ENCODE results near the gene ATP6V0C.

The ATP6V0C gene

DNA sequence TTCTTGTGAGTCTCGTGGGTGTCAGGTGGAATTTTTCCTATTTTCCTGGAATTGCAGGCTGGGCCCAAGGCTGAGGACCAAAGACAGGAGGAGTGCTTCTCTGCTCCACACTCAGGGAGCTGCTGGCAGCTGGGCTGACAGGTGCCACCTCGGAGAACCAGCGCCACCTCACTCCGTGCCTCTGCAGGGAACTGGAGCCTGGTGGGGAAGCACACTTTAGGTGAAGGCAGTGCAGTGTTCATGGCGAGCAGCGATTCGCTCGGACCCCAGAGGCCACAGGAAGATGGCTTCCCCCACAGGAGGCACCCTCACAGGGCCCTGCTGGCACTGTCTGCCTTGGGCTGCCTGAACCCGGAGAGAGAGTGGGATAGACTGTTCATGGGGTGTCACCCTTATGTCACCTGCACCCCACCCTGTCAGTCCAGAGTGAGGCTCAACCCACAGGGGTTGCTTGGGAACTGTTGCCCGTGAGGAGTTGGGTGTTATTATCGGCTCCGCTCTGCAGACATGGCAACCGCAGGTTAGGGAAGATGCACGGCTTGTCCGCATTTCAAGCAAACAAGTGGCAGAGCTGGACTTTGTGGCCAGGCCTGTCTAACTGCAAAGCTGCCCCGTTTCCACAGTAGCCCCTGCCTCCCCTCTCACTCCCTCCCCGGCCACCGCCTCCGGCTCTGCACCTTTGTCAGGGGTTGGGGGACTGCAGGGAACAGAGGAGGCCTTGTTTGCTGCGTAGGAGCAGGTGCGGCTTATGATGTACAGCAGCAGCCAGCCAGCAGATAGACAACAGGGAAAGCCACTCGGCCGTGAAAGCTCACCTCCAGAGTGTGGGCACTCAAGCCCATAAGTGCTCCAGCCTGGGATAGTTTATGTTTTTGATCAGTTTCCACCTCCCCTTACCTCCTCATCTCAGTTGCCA lies 23.3 kb upstream of the ATP6V0C start:
- DNase-seq (ENCODE audit: low spot score), result no peak

DNA sequence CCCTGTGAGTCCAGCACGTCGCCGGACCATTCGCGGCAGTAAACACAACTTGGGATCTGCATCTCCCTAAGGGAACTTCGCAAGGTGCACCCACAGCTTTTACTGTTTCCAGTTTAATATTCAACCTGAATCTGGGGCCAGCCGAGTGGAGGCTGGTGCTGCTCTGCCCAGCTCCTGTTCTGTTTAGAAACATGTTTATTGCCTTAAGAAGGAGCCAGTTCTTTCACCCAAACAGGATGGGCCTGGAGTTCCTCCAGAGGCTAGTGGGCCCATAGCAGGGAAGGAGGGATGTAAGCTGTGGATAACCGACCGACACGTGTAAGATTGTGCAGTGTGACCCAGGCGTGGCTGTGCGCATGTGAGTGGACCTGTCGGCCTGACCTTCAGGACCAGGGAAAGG lies 21.5 kb upstream of the ATP6V0C start:
- DNase-seq (ENCODE audit: low spot score), result no peak

DNA sequence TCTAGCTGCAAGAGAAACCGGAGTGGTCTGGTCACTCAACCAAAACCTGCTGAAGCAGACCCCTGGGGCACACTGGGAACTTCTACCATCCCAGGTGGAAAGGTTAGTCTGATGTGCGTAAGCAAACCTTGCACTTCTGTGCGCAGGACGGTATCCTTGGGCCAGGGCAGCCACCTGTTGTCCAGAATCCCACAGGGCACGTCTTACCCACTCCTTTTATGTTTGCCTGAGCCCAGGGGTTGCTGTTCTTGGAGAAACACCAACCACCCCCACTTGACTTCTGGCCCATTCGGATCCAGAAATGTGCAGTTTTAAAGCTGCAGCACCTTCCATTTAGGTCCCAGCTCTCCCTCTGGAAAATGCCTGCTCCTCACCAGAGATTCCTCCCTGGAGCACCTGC lies 20.1 kb upstream of the ATP6V0C start:
- DNase-seq (ENCODE audit: low spot score), result no peak

DNA sequence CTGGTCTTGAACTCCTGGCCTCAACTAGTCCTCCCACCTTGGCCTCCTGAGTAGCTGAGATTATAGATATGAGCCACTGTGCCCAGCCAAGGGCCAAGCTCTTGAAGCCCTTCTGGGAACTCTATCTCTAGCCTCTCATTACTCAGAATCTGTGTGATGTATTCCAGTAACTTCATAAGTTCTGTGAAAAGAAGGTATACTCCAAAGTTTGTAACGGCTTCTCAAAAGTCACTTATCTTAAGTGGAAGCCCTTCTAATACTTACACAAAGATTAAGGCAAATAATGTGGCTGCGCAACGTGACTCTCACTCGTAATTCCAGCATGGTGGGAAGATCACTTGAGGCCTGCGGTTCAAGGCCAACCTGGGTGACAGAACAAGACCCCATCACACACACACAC lies 19.1 kb upstream of the ATP6V0C start:
- DNase-seq (ENCODE audit: low spot score), result no peak

DNA sequence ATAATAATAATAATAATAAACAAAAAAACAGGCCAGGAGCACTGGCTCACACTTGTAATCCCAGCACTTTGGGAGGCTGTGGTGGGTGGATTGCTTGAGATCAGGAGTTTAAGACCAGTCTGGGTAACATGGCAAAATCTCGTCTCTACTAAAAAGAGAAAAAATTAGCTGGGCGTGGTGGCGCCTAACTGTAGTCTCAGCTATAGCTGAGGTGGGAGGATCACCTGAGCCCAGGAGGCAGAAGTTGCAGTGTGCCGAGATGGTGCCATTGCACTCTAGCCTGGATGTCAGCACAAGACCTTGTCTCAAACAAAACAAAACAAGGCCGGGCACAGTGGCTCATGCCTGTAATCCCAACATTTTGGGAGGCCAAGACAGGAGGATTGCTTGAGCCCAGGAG lies 18.7 kb upstream of the ATP6V0C start:
- no peak for DNase-seq (ENCODE audit: low spot score)

DNA sequence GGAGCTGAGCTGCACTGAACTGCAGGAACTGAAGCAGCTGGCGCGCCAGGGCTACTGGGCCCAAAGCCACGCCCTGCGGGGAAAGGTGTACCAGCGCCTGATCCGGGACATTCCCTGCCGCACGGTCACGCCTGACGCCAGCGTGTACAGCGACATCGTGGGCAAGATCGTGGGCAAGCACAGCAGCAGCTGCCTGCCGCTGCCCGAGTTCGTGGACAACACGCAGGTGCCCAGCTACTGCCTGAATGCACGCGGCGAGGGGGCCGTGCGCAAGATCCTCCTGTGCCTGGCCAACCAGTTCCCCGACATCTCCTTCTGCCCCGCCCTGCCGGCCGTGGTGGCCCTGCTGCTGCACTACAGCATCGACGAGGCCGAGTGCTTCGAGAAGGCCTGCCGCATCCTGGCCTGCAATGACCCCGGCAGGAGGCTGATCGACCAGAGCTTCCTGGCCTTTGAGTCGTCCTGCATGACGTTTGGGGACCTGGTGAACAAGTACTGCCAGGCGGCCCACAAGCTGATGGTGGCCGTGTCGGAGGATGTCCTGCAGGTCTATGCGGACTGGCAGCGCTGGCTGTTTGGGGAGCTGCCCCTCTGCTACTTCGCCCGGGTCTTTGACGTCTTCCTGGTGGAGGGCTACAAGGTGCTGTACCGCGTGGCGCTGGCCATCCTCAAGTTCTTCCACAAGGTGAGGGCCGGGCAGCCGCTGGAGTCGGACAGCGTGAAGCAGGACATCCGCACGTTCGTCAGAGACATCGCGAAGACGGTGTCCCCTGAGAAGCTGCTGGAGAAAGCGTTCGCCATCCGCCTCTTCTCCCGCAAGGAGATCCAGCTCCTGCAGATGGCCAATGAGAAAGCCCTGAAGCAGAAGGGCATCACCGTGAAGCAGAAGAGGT lies 17.3 kb upstream of the ATP6V0C start:
- DNase-seq (ENCODE audit: low spot score), result no peak

DNA sequence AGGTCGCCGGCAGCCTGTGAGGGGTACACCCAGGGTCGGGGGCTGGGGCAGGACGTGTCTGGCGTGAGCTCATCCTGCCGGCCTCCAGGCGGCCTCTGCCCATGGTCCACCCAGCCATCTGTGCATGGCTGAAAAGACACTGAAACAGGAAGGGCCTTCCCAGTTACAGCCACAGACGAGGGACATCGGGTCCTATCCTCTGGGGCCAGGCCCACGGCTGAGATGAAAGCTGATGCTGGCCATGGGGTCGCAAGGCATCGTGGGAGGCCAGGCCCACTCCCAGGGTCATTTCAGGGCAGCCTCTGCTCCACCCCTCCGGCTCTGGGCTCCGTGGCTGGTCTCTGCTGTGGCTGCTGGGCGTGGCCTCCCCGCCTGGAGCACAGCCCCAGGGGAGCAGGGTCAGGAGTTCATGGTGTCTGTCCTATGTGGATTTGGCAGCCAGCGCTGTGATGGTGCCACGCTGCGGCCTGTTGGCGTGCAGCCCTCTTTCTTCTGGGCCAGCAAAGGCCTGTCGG lies 16.6 kb upstream of the ATP6V0C start:
- peak; percentile 98 for DNase-seq (ENCODE audit: low spot score)

DNA sequence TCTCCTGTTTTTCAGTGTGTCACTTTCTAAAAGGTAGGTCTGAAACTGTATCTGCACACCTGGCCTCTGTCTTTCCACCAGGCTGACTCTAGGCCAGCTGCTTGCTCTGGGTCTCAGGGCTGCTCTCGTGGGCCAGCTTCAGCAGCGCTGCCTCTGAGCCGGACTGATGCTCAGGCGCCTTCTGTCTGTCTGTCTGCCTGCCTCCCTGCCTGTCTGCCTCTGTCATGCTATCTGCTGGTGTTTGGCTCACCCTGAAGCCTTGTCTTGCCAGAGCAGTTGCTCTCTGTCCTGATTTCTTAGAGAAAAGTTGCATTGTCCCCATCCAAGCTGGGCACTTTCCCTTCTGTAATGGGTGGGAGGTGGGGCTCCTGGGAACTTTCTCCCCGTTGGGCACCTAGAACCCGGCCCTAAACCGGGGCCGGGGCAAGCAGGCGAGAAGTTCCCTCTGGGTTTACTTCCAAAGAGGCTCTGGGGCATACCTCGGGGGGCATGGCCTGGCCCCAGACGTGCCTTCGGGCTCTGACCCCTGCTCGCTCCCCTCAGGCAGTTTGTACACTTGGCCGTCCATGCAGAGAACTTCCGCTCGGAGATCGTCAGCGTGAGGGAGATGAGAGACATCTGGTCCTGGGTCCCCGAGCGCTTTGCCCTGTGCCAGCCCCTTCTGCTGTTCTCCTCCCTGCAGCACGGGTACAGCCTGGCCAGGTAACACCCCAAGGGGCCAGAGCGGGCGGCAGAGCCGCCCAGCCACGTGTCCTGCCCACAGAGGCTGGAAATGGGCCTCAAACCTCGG lies 15.9 kb upstream of the ATP6V0C start:
- no peak for DNase-seq (ENCODE audit: low spot score)

DNA sequence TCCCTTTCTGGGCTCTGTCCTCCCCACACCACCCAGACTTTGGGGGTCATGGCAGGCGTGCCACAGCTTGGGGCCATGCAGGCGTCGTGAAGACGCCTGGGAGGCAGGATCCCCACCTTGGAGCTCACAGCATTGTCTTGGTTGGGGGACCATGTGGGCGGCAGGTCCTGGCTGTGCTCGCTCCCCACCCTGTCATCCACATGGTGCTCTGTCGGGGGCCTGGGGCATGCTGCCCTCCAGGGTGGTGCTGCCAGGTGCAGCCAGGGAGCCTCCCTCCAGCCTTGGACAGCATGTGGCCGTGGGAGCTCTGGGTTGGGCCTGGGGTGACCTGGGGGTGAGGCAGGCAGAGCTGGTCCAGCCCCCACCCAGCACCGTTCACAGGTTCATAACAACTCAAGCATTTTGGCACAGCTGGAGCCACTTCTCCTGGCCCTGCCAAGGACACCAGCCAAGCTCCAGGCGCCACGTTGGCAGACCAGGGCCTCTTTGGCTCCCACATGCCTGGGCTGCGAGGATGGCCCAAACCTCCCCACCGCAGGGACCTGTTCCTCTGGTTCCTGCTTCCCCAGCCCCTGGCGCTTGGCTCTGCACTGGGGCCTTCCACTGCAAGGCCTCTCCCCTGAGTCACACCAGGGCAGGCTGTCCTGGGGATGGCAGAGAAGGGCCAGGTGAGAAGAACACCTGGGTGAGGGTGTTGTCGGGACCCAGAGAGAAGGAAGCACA lies 15.1 kb upstream of the ATP6V0C start:
- no peak for DNase-seq (ENCODE audit: low spot score)

DNA sequence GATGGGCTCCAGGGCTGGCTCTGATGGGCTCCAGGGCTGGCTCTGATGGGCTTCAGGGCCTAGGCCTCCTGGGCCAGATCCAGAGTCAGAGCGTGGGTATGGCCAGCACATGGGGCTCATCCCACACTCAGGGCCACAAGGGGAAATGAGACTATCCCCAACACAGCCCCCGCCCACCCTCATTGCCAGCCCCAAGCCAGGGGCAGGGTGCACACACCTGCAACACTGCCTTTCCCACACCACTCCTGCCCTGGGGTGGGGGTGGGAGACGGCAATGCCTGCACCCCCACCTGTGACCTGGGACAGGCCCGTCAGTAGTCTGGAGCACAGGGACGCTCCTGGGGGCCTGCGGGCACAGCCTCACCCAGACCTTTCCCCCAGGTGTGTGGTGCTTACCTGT lies 14.3 kb upstream of the ATP6V0C start:
- no peak for DNase-seq (ENCODE audit: low spot score)

DNA sequence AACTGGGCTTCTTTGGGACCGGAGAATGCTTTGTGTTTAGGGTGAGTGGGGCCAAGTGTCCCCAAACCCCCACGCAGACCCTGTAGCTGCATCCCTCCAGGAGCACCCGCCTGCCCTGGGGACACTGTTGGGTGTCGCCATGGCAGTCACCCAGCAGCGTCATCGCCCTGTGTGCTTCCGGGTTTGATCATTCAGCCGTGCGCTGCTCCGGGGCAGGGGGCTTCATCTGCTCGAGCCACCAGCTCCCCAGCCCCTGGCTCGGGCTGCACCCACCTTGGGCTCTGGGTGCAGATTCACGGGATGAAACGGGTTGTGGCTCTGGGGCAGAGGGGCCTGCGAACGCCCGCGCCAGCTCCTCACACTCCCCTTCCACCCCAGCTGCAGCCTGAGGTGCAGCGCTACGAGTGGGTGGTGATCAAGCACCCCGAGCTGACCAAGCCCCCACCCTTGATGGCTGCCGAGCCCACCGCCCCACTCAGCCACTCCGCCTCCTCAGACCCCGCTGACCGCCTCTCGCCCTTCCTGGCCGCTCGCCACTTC lies 13.8 kb upstream of the ATP6V0C start:
- DNase-seq (ENCODE audit: low spot score), result no peak

DNA sequence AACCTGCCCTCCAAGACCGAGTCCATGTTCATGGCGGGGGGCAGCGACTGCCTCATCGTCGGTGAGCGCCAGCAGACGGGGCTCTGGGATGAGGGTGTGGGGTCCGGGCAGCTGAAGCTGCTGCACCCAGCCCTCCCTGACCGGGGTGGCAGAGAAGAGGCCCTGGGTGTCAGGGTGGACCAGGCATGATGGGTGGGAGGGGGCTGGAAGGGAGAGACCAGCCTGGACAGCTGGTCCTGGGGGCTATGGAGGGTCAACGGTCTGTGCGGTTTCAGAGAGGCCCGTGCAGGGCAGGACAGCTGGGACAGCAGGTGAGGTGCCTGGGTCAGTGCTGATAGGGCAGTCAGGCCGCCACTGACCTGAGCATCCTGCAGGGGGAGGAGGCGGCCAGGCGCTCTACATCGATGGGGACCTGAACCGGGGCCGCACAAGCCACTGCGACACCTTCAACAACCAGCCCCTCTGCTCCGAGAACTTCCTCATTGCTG lies 13.3 kb upstream of the ATP6V0C start:
- DNase-seq (ENCODE audit: low spot score), result no peak

DNA sequence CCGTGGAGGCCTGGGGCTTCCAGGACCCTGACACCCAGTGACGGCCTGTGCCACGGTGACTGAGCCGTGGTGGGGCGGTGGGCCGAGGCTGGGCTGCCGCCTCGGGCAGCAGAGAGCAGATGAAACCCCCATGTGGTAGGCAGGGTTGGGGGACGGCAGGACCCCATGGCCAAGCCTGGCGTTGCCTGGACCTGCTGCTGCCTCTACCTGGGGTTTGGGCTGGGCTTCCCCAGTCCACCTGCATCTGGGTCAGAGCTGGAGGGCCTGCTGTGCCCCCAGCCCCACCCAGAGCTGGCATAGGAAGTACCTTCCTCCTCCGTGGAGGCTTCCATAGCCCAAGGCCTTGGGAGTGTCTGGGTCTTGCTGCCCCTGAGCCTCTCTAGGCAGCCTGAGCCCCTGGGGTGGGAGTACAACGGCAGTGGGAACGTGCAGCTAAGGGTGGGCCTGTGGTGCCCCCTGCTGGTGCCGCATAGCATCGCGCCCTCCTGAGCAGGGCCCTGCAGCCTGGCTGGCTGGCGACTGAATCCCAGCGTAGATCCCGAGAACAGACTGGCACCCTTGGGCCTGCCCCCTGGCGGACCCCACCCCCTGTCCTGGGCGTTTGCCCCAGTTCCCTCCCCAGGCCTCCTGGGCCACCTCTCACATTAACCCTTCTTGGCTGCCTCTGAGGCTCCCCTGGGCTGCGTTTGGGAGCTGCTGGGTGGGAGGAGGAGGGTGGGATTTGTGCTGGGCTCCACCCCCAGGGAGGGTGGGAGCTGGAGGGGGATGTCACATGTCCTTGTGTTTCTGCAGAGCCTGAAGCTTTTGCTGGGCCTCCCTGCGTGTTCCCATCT lies 12.6 kb upstream of the ATP6V0C start:
- peak; percentile 89 for DNase-seq (ENCODE audit: low spot score)

DNA sequence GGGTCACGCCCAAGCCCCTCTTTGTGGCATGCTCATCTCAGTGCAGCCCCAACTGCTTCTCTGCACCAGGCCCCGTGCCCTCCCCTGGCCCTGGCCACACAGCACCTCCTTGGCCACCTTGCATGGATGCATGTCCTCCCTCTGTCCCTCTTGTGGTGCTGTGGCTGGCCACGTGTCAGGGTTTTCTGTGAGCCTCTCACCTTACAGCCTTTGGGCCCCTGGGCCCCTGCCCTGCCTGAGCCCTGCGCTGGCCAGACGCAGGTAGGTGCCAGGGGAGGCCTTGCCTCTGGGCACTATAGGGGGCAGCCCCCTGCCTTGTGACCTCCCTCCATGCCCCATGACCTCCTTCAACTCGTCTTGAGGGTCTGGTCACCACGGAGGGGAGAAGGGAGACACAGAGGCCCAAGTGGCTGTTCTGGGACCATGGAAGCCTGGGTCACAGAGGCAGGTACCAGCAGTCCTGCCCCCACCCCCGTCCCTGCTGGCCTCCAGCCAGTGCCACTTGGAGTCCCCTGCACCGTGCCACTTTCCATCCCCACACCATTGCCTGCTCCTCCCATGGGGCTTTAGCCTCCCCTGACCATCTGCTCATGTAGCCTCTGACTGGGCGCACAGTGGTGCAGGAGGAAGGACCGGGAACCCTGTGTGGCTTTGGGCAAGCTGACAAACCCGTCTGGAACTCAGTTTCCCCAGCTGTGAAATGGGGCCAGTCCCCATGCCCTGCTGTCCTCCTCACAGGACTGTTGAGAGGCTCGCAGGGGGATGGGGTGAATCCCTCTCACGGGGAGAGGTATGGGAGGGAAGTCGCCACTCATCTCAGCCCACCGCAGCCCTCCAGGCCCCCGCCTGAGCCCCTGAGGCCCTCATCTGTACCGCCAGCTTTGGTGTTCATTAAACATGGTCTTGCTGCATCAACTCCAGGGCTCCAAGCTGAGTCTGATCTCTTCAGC lies 11.5 kb upstream of the ATP6V0C start:
- DNase-seq (ENCODE audit: low spot score), result no peak

DNA sequence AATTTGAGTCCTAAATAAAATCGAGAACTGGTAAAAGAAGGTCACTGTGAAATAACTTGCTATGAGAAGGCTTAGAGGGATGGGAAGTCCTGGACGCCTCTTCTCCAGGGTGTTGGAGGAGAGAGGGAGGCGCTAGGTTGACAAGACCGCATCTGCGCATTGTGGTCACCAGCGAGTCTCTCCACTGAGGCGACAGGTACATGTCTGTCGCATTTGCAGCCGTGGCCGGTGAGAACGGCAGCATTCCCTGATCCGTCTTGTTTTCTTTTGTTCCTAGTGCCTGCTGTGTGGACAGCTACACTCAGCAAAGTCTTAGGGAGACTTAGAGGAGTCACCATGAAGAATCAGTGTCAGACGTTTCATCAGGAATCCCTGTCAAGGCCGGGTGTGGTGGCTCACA lies 8.1 kb upstream of the ATP6V0C start:
- no peak for DNase-seq (ENCODE audit: low spot score)

DNA sequence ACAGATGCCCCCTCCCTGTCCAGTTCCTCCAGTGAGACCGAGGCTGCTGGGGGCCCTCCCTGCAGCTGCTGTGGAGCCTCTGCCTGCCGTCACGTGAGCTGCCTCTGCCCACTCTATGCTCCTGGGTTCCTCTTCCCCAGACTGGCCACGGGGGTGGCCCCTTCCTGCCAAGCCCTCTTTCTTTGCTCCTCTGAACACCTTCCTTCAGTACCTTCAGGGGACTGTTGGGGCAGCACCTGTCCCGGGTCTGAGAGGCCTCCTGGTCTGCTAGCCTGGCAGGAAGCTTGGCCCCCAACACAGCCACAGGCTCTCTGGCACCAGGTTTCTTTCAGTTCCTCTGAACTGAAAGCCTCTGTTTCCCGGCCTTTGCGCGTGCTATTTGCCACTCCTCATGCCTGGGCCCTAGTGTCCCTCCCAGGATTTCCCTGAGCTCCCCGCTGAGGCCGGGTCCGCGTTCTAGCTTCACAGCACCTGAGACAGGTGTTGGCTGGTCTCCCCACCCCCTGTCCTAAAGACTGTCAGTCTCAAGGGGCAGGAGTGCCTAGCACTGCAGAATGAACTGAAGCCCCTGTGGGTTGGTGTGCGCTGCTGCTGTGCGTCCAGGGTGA lies 6.6 kb upstream of the ATP6V0C start:
- no peak for DNase-seq (ENCODE audit: low spot score)

DNA sequence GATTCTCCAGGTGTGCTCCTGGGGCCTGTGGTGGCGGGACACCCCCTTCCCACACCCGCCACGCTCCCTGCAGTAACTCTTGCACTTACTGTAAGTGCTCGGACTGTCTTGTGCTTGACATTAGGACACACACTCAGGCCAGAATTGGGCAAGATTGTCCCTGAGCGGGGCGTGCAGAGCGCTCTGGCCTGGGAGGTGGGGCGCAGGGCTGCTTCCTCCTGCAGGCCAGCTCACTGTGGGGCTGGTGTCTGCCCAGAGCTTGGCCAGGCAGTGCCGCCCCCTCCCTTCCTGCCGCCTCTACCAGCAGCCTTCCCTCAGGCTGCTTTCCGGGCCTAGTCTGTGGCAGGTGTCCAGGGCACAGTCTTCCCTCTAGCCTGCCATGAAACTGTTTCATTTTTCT lies 6.1 kb upstream of the ATP6V0C start:
- DNase-seq (ENCODE audit: low spot score), result no peak
